Kidney (tissue), 14 donors: Measurements from ENCODE around the gene TCEA3. TPM values are rescaled to one million over a fixed set of nuclear protein-coding genes. Genes with fewer than 3 reads are reported as not detected.

Experiments used
- DNase-seq, 5 donors: peaks; one replicate each; pipeline ENCODE4 v3.0.0-alpha.2; 2013 to 2020
- FAIRE-seq: peaks from 2 replicates; lab custom pipeline; 2012; peaks lifted over from hg19 to GRCh38; lab: Jason Lieb, UNC
- H3K27ac ChIP-seq, 2 donors: one replicate each; pipeline ENCODE4 v1.7.0; 2013; ENCODE audit warnings: low read depth in 2 of 2, low read length in 2 of 2, inconsistent platforms in 1 of 2
- H3K27me3 ChIP-seq: one replicate; pipeline ENCODE4 v1.7.1; 2013; ENCODE audit warnings: low read length, inconsistent platforms; ENCODE audit not compliant: control insufficient read depth, insufficient read depth
- H3K36me3 ChIP-seq, 3 donors: one replicate each; pipeline versions ENCODE4 v1.7.0 to v1.7.1; 2013; ENCODE audit warnings: low read length in 3 of 3, control low read depth in 1 of 3, inconsistent platforms in 1 of 3; ENCODE audit not compliant: insufficient read depth in 3 of 3, control insufficient read depth in 2 of 3
- H3K4me1 ChIP-seq, 3 donors: one replicate each; pipeline versions ENCODE4 v1.7.0 to v1.7.1; 2013; ENCODE audit warnings: low read length in 3 of 3, inconsistent platforms in 1 of 3, low read depth in 1 of 3; ENCODE audit not compliant: control insufficient read depth in 2 of 3, insufficient read depth in 2 of 3
- H3K4me3 ChIP-seq, 3 donors: one replicate each; pipeline versions ENCODE4 v1.7.0 to v1.8.1; 2013; ENCODE audit warnings: low read length in 3 of 3, control low read depth in 1 of 3, inconsistent platforms in 1 of 3
- H3K9ac ChIP-seq, 3 donors: one replicate each; pipeline versions ENCODE4 v1.7.0 to v1.7.1; 2013; ENCODE audit warnings: low read length in 3 of 3, control low read depth in 1 of 3, inconsistent platforms in 1 of 3
- H3K9me3 ChIP-seq, 3 donors: one replicate each; pipeline versions ENCODE4 v1.7.0 to v1.7.1; 2013; ENCODE audit warnings: low read length in 3 of 3, control low read depth in 1 of 3, inconsistent platforms in 1 of 3; ENCODE audit not compliant: control insufficient read depth in 2 of 3, insufficient read depth in 1 of 3
- CTCF ChIP-seq: IDR thresholded peaks from 3 replicates; pipeline ENCODE4 v1.5.1; 2012; ENCODE audit warnings: mild to moderate bottlenecking, moderate library complexity, borderline replicate concordance; ENCODE audit not compliant: insufficient read depth; ENCODE audit errors: extremely low read depth
- intact Hi-C: fragments of 100-400 bp; cut with DNase I; formaldehyde crosslinking; loops from one replicate; pipeline ENCODE4 v1.11.1; 2022
- polyA plus RNA-seq: library from polyadenylated mRNA; stranded (reverse); fragments of 350-450 nt; fragmentation: Illumina TruSeq; extraction: RNeasy Lipid Tissue Mini Kit (QIAGEN cat#74804); gene quantifications from one replicate; pipeline ENCODE4 v1.2.3, GENCODE V29; 2014; ENCODE audit warnings: low read depth, low replicate concordance; ENCODE audit not compliant: insufficient read depth
- total RNA-seq: library from RNA; stranded (reverse); fragmentation: NEBNext Ultra II Directional; extraction: Animal tissue kit (Norgen Biotek cat#: 25700); gene quantifications from one replicate; pipeline ENCODE4 v1.2.1, GENCODE V29; 2021
- donor health status: control.
- donor health status: control.
- donor health status: control.
- donor health status: control.
- donor health status: control.
- donor health status: DM: yes; HTN: yes; CAD: no.
- donor health status: Normal renal cell carcinoma (clear cell type).

TCEA3 gene
- total and polyA plus RNA-seq, 2 donors from 2014 or later, result 46.3 to 93.2 TPM

GRCh38 chr1:23393706-23394105 is 30.8 kb downstream of the TCEA3 start:
- DNase-seq (peak in 1 of 5 donors; percentile 83), FAIRE-seq (no peak)
- peaks cover 0 to 3% (median 0%) of the 10 kb centered on the region in 3 donors for H3K4me1 ChIP-seq
- H3K4me3 ChIP-seq, result no peak overlapping the region
- intact Hi-C loops, result no loop called here
- H3K9me3 ChIP-seq, result peaks cover 0 to 4% (median 0%) of the 10 kb centered on the region in 3 donors
- peaks cover 4 to 17% (median 13%) of the 10 kb centered on the region in 3 donors for H3K36me3 ChIP-seq
- H3K27ac ChIP-seq, result no peak overlapping the region
- TF ChIP-seq CTCF, result no peak
- H3K9ac ChIP-seq, result no peak overlapping the region
- H3K27me3 ChIP-seq, result no peaks in the 10 kb centered on the region

GRCh38 chr1:23392125-23392855 is 32.3 kb downstream of the TCEA3 start:
- Histone ChIP-seq H3K9ac (no peak overlapping the region), H3K27ac (no peak overlapping the region), H3K4me1 (peaks cover 0 to 3% (median 0%) of the 10 kb centered on the region in 3 donors), H3K27me3 (no peaks in the 10 kb centered on the region), H3K4me3 (no peak overlapping the region), H3K9me3 (peaks cover 0 to 4% (median 0%) of the 10 kb centered on the region in 3 donors), H3K36me3 (peaks cover 4 to 17% (median 7%) of the 10 kb centered on the region in 3 donors)
- no peak for TF ChIP-seq CTCF
- intact Hi-C loops, result no loop called here
- DNase-seq (no peak), FAIRE-seq (peak; percentile 66)

- Histone ChIP-seq H3K27me3 (no peaks in the 10 kb centered on the region), H3K4me3 (no peak overlapping the region), H3K9me3 (peaks cover 0 to 4% (median 0%) of the 10 kb centered on the region in 3 donors), H3K4me1 (no peaks in the 10 kb centered on the region), H3K36me3 (peaks cover 4 to 13% (median 9%) of the 10 kb centered on the region in 3 donors), H3K27ac (no peak overlapping the region), H3K9ac (no peak overlapping the region)
- no peak for FAIRE-seq
- intact Hi-C loops, result no loop called here
- no peak for DNase-seq
- TF ChIP-seq CTCF, result no peak
Measured at GRCh38 chr1:23389837-23390321, 34.7 kb downstream of the TCEA3 start.
